K562 (cell line): ENCODE results near the gene TMEM273. TPM values are rescaled to one million over a fixed set of nuclear protein-coding genes. Genes with fewer than 3 reads are reported as not detected.
A peak's percentile ranks its signal among the peaks of the same experiment; 100 is the strongest.

Experiments
- BACH1 ChIP-seq: fragments of 200-800 bp; sonication (Bioruptor generic); IDR thresholded peaks from 2 replicates; pipeline ENCODE4 v1.6.1; 2016; ENCODE audit warnings: missing genetic modification characterization, missing compliant biosample characterization
- CBFA2T2 ChIP-seq: fragments of 450-650 bp; conservative IDR thresholded peaks from 2 replicates; pipeline ENCODE4 v1.6.1; 2017; ENCODE audit warnings: mild to moderate bottlenecking
- CBX5 ChIP-seq: IDR thresholded peaks from 2 replicates; pipeline ENCODE4 v1.6.1; 2014; ENCODE audit warnings: low read depth, borderline replicate concordance
- CBX8 ChIP-seq: fragments of 200-600 bp; sonication (generic); IDR thresholded peaks from 2 replicates; pipeline ENCODE4 v1.6.1; 2012; ENCODE audit warnings: borderline replicate concordance, mixed run types, low read depth, mild to moderate bottlenecking, moderate library complexity, mixed read lengths, low read length, control low read depth, inconsistent platforms; ENCODE audit not compliant: poor library complexity, severe bottlenecking; ENCODE audit errors: extremely low read depth
- CCAR2 ChIP-seq: fragments of 200-400 bp; formaldehyde crosslinking; IDR thresholded peaks from 2 replicates; pipeline ENCODE4 v1.6.1; 2017; ENCODE audit warnings: mild to moderate bottlenecking, low read depth, low read length
- ETV5 ChIP-seq: sonication (generic); formaldehyde crosslinking; IDR thresholded peaks from 2 replicates; pipeline ENCODE4 v1.4.0; 2020; ENCODE audit warnings: low read depth, mild to moderate bottlenecking, missing genetic modification reagents
- HDAC3 ChIP-seq: fragments of 450-650 bp; IDR thresholded peaks from 2 replicates; pipeline ENCODE4 v1.6.1; 2018; ENCODE audit warnings: borderline replicate concordance, mild to moderate bottlenecking, moderate library complexity; ENCODE audit not compliant: partially characterized antibody
- HOXB6 ChIP-seq: fragments of 250-450 bp; sonication (Bioruptor Pico); IDR thresholded peaks from 2 replicates; pipeline ENCODE4 v1.5.1; 2022; ENCODE audit warnings: mild to moderate bottlenecking, borderline replicate concordance
- LCOR ChIP-seq: sonication (generic); formaldehyde crosslinking; IDR thresholded peaks from 2 replicates; pipeline ENCODE4 v1.8.0; 2022; ENCODE audit warnings: mild to moderate bottlenecking, missing genetic modification reagents
- MIER1 ChIP-seq: fragments of 450-650 bp; IDR thresholded peaks from 2 replicates; pipeline ENCODE4 v1.6.1; 2016; ENCODE audit warnings: antibody characterized with exemption, mild to moderate bottlenecking, low read depth
- NCOR1 ChIP-seq: fragments of 450-650 bp; IDR thresholded peaks from 2 replicates; pipeline ENCODE4 v1.6.1; 2016; ENCODE audit warnings: mild to moderate bottlenecking, moderate library complexity
- RFX5 ChIP-seq: IDR thresholded peaks from 2 replicates; pipeline ENCODE4 v1.6.1; 2011; ENCODE audit warnings: low read depth, mild to moderate bottlenecking, improper control_type of control experiment, low read length
- SMAD1 ChIP-seq: fragments of 150-350 bp; IDR thresholded peaks from 2 replicates; pipeline ENCODE4 v1.6.1; 2014; ENCODE audit warnings: low read length, low read depth; ENCODE audit not compliant: partially characterized antibody
- TGIF2 ChIP-seq: sonication (generic); formaldehyde crosslinking; IDR thresholded peaks from 2 replicates; pipeline ENCODE4 v1.8.1; 2022; ENCODE audit warnings: mild to moderate bottlenecking, missing genetic modification reagents, moderate library complexity
- THAP12 ChIP-seq: fragments of 250-450 bp; sonication (Bioruptor Pico); IDR thresholded peaks from 2 replicates; pipeline ENCODE4 v1.9.0; 2021; ENCODE audit warnings: mild to moderate bottlenecking, inconsistent platforms
- ZFP30 ChIP-seq: fragments of 250-450 bp; sonication (Bioruptor Pico); IDR thresholded peaks from 2 replicates; pipeline ENCODE4 v1.8.0; 2022; ENCODE audit warnings: moderate library complexity, mild to moderate bottlenecking, inconsistent platforms, borderline replicate concordance
- ZNF175 ChIP-seq: fragments of 200-800 bp; sonication (Bioruptor generic); IDR thresholded peaks from 2 replicates; pipeline ENCODE4 v1.6.1; 2016; ENCODE audit warnings: low read depth, mild to moderate bottlenecking, missing genetic modification characterization, missing compliant biosample characterization
- ZNF253 ChIP-seq: fragments of 250-450 bp; sonication (Bioruptor Pico); conservative IDR thresholded peaks from 2 replicates; pipeline ENCODE4 v1.6.1; 2021; ENCODE audit warnings: mild to moderate bottlenecking
- ZNF41 ChIP-seq: fragments of 250-450 bp; sonication (Bioruptor Pico); conservative IDR thresholded peaks from 2 replicates; pipeline ENCODE4 v1.4.0; 2020; ENCODE audit warnings: mild to moderate bottlenecking
- ZNF551 ChIP-seq: fragments of 250-450 bp; sonication (Bioruptor Pico); IDR thresholded peaks from 2 replicates; pipeline ENCODE4 v1.5.0; 2021; ENCODE audit warnings: mild to moderate bottlenecking, moderate library complexity
- ZNF592 ChIP-seq: fragments of 450-650 bp; IDR thresholded peaks from 2 replicates; pipeline ENCODE4 v1.6.1; 2017; ENCODE audit warnings: antibody characterized with exemption, mild to moderate bottlenecking
- ZNF830 ChIP-seq: fragments of 250-450 bp; sonication (Bioruptor Pico); IDR thresholded peaks from 2 replicates; pipeline ENCODE4 v1.5.0; 2021; ENCODE audit warnings: mild to moderate bottlenecking
- polyA plus RNA-seq, 8 experiments: library from polyadenylated mRNA; depleted of rRNA in 4 of 8; stranded (reverse) in 5 of 8; unstranded in 3 of 8; fragments of >200 nt; fragmentation: Nextera tagmentation in 2 of 8; fragmentation: Illumina TruSeq in 1 of 8; extraction: Ambion mirVana in 2 of 8; extraction: Trizol in 1 of 8; gene quantifications; 2 replicates each; pipeline versions ENCODE4 v1.2.1 to v1.2.3, GENCODE V29; 2011 to 2014; ENCODE audit warnings: inconsistent platforms in 1 of 8, missing spikeins in 1 of 8
- total RNA-seq, 7 experiments: library from RNA; depleted of rRNA in 6 of 7; stranded (reverse); fragments of >200 nt in 6 of 7; fragmentation: Illumina TruSeq in 2 of 7; extraction: Trizol in 2 of 7; gene quantifications; 2 replicates each; pipeline versions ENCODE4 v1.2.1 to v1.2.3, GENCODE V29; 2011 to 2021; ENCODE audit warnings: low replicate concordance in 1 of 7
- TF ChIP-seq, protein P1 (sequence below): fragments of 450-650 bp; formaldehyde crosslinking; IDR thresholded peaks from 2 replicates; pipeline ENCODE4 v1.4.0; 2020; ENCODE audit warnings: mild to moderate bottlenecking, moderate library complexity

The TMEM273 gene
- total and polyA plus RNA-seq, 9 of the 15 experiments (the other 6 are each of a cell fraction or from before 2014, with no cell fraction given) = 39.2 to 131 (median 95.6) TPM

DNA sequence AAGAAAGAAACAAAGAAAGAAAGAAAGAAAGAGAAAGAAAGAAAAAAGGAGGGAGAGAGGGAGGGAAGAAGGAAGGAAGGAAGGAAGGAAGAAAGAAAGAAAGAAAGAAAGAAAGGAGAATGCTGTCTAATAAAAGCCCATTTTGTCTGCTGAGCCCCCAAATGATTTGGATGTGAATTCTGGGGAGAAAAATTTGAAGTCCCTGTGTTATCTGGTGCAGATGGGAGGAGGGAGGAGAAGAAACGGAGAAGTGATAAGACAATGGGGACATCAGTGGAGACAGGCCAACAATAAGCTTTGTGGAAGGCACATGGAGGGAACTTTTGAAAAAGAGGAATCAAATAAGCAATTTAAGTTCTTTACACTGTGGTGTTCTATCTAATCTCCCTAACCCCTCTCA lies 24.6 kb upstream of the TMEM273 start (continued):
- peak; percentile 52 for TF ChIP-seq NCOR1
- TF ChIP-seq CBX8 = no peak
- no peak for TF ChIP-seq ETV5 (CRISPR knock-in tag)
- no peak for TF ChIP-seq TGIF2 (CRISPR knock-in tag)
- no peak for TF ChIP-seq RFX5
- no peak for TF ChIP-seq ZFP30 (CRISPR knock-in tag)
- TF ChIP-seq THAP12 = no peak
- TF ChIP-seq MIER1 = no peak
- TF ChIP-seq ZNF830 (CRISPR knock-in tag) = no peak
- no peak for TF ChIP-seq ZNF551 (CRISPR knock-in tag)
- TF ChIP-seq CBX5 = no peak
- TF ChIP-seq, protein P1, sequence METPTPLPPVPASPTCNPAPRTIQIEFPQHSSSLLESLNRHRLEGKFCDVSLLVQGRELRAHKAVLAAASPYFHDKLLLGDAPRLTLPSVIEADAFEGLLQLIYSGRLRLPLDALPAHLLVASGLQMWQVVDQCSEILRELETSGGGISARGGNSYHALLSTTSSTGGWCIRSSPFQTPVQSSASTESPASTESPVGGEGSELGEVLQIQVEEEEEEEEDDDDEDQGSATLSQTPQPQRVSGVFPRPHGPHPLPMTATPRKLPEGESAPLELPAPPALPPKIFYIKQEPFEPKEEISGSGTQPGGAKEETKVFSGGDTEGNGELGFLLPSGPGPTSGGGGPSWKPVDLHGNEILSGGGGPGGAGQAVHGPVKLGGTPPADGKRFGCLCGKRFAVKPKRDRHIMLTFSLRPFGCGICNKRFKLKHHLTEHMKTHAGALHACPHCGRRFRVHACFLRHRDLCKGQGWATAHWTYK (CRISPR knock-in tag) = no peak
- TF ChIP-seq ZNF41 = no peak
- no peak for TF ChIP-seq SMAD1
- TF ChIP-seq HOXB6 (CRISPR knock-in tag) = no peak
- no peak for TF ChIP-seq ZNF253 (CRISPR knock-in tag)
- no peak; the same call in 1 of the 2 replicates for TF ChIP-seq ZNF592
- TF ChIP-seq CCAR2 = no peak
- TF ChIP-seq LCOR = no peak
- no peak for TF ChIP-seq BACH1 (tag)
- peak; percentile 43 for TF ChIP-seq CBFA2T2
- no peak for TF ChIP-seq ZNF175 (CRISPR knock-in tag)
- TF ChIP-seq HDAC3 = no peak
